DOHH2 (cell line): Measurements from ENCODE around the gene KCTD14.

ENCODE experiments used
- H3F3A ChIP-seq: fragments of 200-600 bp; sonication (generic), shearing (Covaris generic); 2 replicates; pipeline ENCODE4 v1.6.0; 2016; ENCODE audit warnings: antibody characterized with exemption, mild to moderate bottlenecking; ENCODE audit not compliant: control insufficient read depth, insufficient read depth
- H3K27ac ChIP-seq: fragments of 200-600 bp; sonication (generic); 2 replicates; pipeline ENCODE4 v1.5.1; 2014; ENCODE audit warnings: low read depth, mild to moderate bottlenecking, low read length, moderate library complexity
- H3K27me3 ChIP-seq: fragments of 200-600 bp; sonication (generic); 2 replicates; pipeline ENCODE4 v1.6.1; 2014; ENCODE audit warnings: mild to moderate bottlenecking, low read length, mixed read lengths; ENCODE audit not compliant: control insufficient read depth
- H3K36me3 ChIP-seq: fragments of 200-600 bp; sonication (generic); 2 replicates; pipeline ENCODE4 v1.6.1; 2014; ENCODE audit warnings: mild to moderate bottlenecking, low read length, moderate library complexity, mixed read lengths; ENCODE audit not compliant: control insufficient read depth
- H3K4me1 ChIP-seq: fragments of 200-600 bp; sonication (generic); 2 replicates; pipeline ENCODE4 v1.6.1; 2014; ENCODE audit warnings: mild to moderate bottlenecking, low read length, mixed read lengths; ENCODE audit not compliant: control insufficient read depth
- H3K4me2 ChIP-seq: fragments of 200-600 bp; sonication (generic); 2 replicates; pipeline ENCODE4 v1.6.0; 2014; ENCODE audit warnings: mild to moderate bottlenecking, low read length, moderate library complexity
- H3K4me3 ChIP-seq: fragments of 200-600 bp; sonication (generic); 2 replicates; pipeline ENCODE4 v1.5.1; 2014; ENCODE audit warnings: mild to moderate bottlenecking, low read length, mixed read lengths
- H3K79me2 ChIP-seq: fragments of 200-600 bp; sonication (generic); 2 replicates; pipeline ENCODE4 v1.6.1; 2014; ENCODE audit warnings: mild to moderate bottlenecking, low read length, mixed read lengths; ENCODE audit not compliant: control insufficient read depth
- H3K9me2 ChIP-seq: fragments of 200-600 bp; sonication (generic); replicated peaks from 2 replicates; pipeline ENCODE4 v1.6.1; 2014; ENCODE audit warnings: mild to moderate bottlenecking, low read length, mixed read lengths; ENCODE audit not compliant: control insufficient read depth
- H3K9me3 ChIP-seq: fragments of 200-600 bp; sonication (generic); 2 replicates; pipeline ENCODE4 v1.6.1; 2014; ENCODE audit warnings: antibody characterized with exemption, low read length, mixed read lengths; ENCODE audit not compliant: control insufficient read depth, insufficient read depth
- H4K20me1 ChIP-seq: fragments of 200-600 bp; sonication (generic); 2 replicates; pipeline ENCODE4 v1.6.0; 2014; ENCODE audit warnings: low read depth, mild to moderate bottlenecking, antibody characterized with exemption, low read length, moderate library complexity; ENCODE audit not compliant: control insufficient read depth, insufficient read depth
- CTCF ChIP-seq: fragments of 200-600 bp; sonication (generic); IDR thresholded peaks from one replicate; pipeline ENCODE4 v1.5.1; 2014; ENCODE audit warnings: antibody characterized with exemption, mild to moderate bottlenecking, low read depth, low read length; ENCODE audit not compliant: poor library complexity, severe bottlenecking
- EZH2phosphoT487 ChIP-seq: fragments of 200-600 bp; sonication (generic); IDR thresholded peaks from 2 replicates; pipeline ENCODE4 v1.6.1; 2017; ENCODE audit warnings: borderline replicate concordance, mild to moderate bottlenecking, antibody characterized with exemption, low read length, moderate library complexity, mixed read lengths

Gene KCTD14

GRCh38 chr11:78039391-78039918 is 16.4 kb upstream of the KCTD14 start:
- Histone ChIP-seq H3K9me3 (no peaks in the 10 kb centered on the region), H3K4me1 (peaks cover 9% of the 10 kb centered on the region), H3K27ac (no peak overlapping the region), H3F3A (no peaks in the 10 kb centered on the region), H3K36me3 (no peaks in the 10 kb centered on the region), H3K27me3 (no peaks in the 10 kb centered on the region), H3K4me2 (peak overlapping the region; percentile 32), H4K20me1 (no peaks in the 10 kb centered on the region), H3K4me3 (no peak overlapping the region), H3K79me2 (no peaks in the 10 kb centered on the region), H3K9me2 (no peaks in the 10 kb centered on the region)
- TF ChIP-seq EZH2phosphoT487 (no peak), CTCF (no peak)

GRCh38 chr11:78038697-78039313 is 15.7 kb upstream of the KCTD14 start:
- Histone ChIP-seq H3K79me2 (no peaks in the 10 kb centered on the region), H3K36me3 (no peaks in the 10 kb centered on the region), H3K27ac (no peak overlapping the region), H3F3A (no peaks in the 10 kb centered on the region), H3K9me2 (no peaks in the 10 kb centered on the region), H3K4me2 (no peak overlapping the region), H3K4me3 (no peak overlapping the region), H4K20me1 (no peaks in the 10 kb centered on the region), H3K27me3 (no peaks in the 10 kb centered on the region), H3K4me1 (peaks cover 9% of the 10 kb centered on the region), H3K9me3 (no peaks in the 10 kb centered on the region)
- TF ChIP-seq CTCF (no peak), EZH2phosphoT487 (no peak)

- no peak for TF ChIP-seq EZH2phosphoT487
- no peak for TF ChIP-seq CTCF
- Histone ChIP-seq H3K27me3 (no peaks in the 10 kb centered on the region), H3K4me3 (no peak overlapping the region), H3K27ac (no peak overlapping the region), H3F3A (no peaks in the 10 kb centered on the region), H3K9me2 (no peaks in the 10 kb centered on the region), H4K20me1 (no peaks in the 10 kb centered on the region), H3K36me3 (no peaks in the 10 kb centered on the region), H3K4me2 (no peak overlapping the region), H3K79me2 (no peaks in the 10 kb centered on the region), H3K4me1 (peaks cover 9% of the 10 kb centered on the region), H3K9me3 (no peaks in the 10 kb centered on the region)
These were observed 14.9 kb upstream of the KCTD14 start for GRCh38 chr11:78037825-78038620.
